ENCODE measurements around the gene ATRN.

The ATRN gene

DNA sequence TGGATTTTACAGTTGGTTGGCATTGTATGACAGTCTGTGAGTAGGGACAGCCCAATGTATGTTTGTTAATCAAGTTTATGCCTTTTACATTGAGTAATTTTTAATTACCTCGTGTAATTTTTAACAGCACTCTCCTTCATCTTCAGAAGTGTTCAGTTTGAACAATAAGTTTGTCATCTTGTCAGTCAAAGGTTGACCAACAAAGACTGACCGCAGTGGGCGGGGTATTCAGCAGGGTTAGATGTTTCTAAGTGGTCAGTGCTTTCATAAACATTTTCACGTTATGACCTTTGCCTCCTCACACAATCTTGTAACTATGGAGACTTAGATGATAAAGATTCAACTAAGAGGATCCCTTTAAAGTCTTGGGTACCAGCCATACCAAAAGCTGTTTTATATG lies 151.6 kb downstream of the ATRN start:
- TF ChIP-seq, protein P1, sequence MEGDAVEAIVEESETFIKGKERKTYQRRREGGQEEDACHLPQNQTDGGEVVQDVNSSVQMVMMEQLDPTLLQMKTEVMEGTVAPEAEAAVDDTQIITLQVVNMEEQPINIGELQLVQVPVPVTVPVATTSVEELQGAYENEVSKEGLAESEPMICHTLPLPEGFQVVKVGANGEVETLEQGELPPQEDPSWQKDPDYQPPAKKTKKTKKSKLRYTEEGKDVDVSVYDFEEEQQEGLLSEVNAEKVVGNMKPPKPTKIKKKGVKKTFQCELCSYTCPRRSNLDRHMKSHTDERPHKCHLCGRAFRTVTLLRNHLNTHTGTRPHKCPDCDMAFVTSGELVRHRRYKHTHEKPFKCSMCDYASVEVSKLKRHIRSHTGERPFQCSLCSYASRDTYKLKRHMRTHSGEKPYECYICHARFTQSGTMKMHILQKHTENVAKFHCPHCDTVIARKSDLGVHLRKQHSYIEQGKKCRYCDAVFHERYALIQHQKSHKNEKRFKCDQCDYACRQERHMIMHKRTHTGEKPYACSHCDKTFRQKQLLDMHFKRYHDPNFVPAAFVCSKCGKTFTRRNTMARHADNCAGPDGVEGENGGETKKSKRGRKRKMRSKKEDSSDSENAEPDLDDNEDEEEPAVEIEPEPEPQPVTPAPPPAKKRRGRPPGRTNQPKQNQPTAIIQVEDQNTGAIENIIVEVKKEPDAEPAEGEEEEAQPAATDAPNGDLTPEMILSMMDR (IDR thresholded peaks at IDR 0.05; ENCODE audit: low read depth, low read length, missing control alignments): no peak
- DNase-seq (ENCODE audit: extremely low read depth, low read depth): no peak
- no peak overlapping the region for H3K4me3 ChIP-seq (replicated peaks; ENCODE audit: low read depth, low read length)

DNA sequence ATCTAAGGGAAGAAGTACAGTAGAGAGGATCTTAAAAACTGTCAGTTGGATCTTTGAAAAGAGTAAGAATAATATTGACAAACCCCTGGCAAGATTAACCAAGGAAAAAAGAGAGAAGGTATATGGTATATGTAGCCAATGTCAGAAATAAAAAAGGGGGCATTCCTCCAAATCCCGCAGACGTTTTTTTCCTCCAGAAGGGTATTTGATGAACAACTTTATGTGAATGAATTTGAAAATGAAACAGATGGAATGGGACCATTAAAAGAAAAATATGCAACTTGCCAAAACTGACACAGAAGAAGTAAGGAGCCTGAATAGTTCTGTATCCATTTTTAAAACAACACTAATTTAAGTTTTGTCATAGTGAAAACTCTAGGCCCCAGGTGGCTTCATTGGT lies 156.7 kb downstream of the ATRN start:
- TF ChIP-seq, protein P1 (IDR thresholded peaks at IDR 0.05; ENCODE audit: low read depth, low read length, missing control alignments): no peak
- no peak overlapping the region for H3K4me3 ChIP-seq (replicated peaks; ENCODE audit: low read depth, low read length)
- DNase-seq (ENCODE audit: extremely low read depth, low read depth): no peak

GRCh38 chr20:3628502-3629314 lies 157.9 kb downstream of the ATRN start:
- H3K4me3 ChIP-seq (replicated peaks; ENCODE audit: low read depth, low read length): no peak overlapping the region
- TF ChIP-seq, protein P1 (IDR thresholded peaks at IDR 0.05; ENCODE audit: low read depth, low read length, missing control alignments): no peak
- no peak for DNase-seq (ENCODE audit: extremely low read depth, low read depth)

DNA sequence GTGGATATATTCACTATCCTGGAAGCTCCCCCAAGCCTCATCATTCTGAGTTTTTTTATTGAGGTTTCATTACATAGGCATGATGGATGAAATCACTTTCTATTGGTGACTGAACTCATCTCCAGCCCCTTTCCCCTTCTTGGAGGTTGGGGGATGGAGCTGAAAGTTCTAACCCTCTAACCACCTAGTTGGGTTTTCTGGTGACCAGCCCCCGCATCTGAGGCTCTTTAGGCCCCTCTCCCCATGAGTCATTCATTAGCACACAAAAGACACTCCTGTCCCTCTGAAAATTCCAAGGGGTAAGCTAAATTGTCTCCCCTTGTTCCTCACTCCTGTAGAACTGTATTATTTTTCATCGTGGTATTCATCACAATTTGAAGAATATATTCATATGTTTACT lies 159.1 kb downstream of the ATRN start:
- TF ChIP-seq, protein P1 (IDR thresholded peaks at IDR 0.05; ENCODE audit: low read depth, low read length, missing control alignments): no peak
- no peak overlapping the region for H3K4me3 ChIP-seq (replicated peaks; ENCODE audit: low read depth, low read length)
- no peak for DNase-seq (ENCODE audit: extremely low read depth, low read depth)

DNA sequence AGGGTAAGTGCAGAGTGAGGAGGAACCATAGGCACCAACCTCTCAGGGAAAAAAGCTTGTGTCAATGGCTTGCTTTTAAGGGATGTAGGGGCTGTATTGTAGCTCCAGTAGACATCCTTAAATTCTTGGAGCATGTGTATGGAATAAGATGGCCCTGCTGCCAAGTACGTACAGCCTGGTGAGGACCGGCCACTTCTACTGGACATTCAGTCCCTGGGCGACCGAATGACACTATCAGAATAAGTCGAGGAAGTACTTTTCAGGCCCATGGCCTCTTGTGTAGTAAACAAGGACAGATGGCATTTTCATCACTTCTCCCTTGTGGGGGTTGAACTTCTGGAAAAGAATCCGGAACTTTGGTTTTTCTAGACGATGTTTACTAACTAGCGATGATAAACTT lies 159.6 kb downstream of the ATRN start:
- TF ChIP-seq, protein P1 (IDR thresholded peaks at IDR 0.05; ENCODE audit: low read depth, low read length, missing control alignments): no peak
- DNase-seq (ENCODE audit: extremely low read depth, low read depth): no peak
- no peak overlapping the region for H3K4me3 ChIP-seq (replicated peaks; ENCODE audit: low read depth, low read length)

DNA sequence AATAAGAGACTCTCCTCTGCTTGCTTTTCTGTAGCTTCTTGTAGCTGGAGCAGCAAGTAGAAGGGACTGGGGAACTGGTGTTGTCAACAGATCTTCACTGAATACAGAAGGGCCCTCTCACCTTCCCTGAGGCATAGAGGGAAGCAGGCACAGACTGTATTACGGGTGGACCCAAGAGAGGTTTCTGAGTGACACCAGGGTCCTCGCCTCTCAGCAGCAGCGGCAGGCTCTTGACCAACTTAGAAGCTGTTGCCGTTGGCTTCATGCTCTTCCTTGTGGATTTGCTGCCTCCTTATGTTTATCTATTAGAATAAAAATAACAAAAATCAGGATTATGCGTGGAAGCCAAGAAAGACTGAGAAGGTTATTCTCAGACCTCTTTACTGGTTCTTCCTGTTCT lies 160.7 kb downstream of the ATRN start:
- no peak for DNase-seq (ENCODE audit: extremely low read depth, low read depth)
- TF ChIP-seq, protein P1 (IDR thresholded peaks at IDR 0.05; ENCODE audit: low read depth, low read length, missing control alignments): no peak
- H3K4me3 ChIP-seq (replicated peaks; ENCODE audit: low read depth, low read length): no peak overlapping the region

Measured in HFF-Myc (cell line).